Measurements from ENCODE around the gene TTR.

TTR gene

GRCh38 chr18:31591628-31592027 lies at the start of gene TTR:
TTR (plus strand) TSS chr18:31591877; CDS start chr18:31591903, 26 bp downstream.
- no peak for DNase-seq

GRCh38 chr18:31546476-31546875 lies 45.2 kb upstream of the TTR start:
- DNase-seq: no peak

- DNase-seq: no peak
Measured at GRCh38 chr18:31548853-31549252, 42.8 kb upstream of the TTR start.

- DNase-seq: no peak
Measured at GRCh38 chr18:31549416-31549815, 42.3 kb upstream of the TTR start.

GRCh38 chr18:31551883-31552282 lies 39.8 kb upstream of the TTR start:
- DNase-seq: no peak

GRCh38 chr18:31553800-31554199 lies 37.9 kb upstream of the TTR start:
- DNase-seq: no peak

- DNase-seq: no peak
Measured at GRCh38 chr18:31554776-31555175, 36.9 kb upstream of the TTR start.

GRCh38 chr18:31555971-31556747 lies 35.5 kb upstream of the TTR start:
- peak; percentile 58 for DNase-seq

- DNase-seq: no peak
Measured at GRCh38 chr18:31557446-31557845, 34.2 kb upstream of the TTR start.

- no peak for DNase-seq
Measured at GRCh38 chr18:31558567-31558966, 33.1 kb upstream of the TTR start.

- no peak for DNase-seq
Measured at GRCh38 chr18:31562726-31563125, 29.0 kb upstream of the TTR start.

- no peak for DNase-seq
Measured at GRCh38 chr18:31563778-31564177, 27.9 kb upstream of the TTR start.

- no peak for DNase-seq
Measured at GRCh38 chr18:31565345-31565744, 26.3 kb upstream of the TTR start.

- no peak for DNase-seq
Measured at GRCh38 chr18:31565782-31566512, 25.7 kb upstream of the TTR start.

GRCh38 chr18:31566576-31567306 lies 24.9 kb upstream of the TTR start:
- no peak for DNase-seq

GRCh38 chr18:31572368-31572767 lies 19.3 kb upstream of the TTR start:
- no peak for DNase-seq

- no peak for DNase-seq
Measured at GRCh38 chr18:31573051-31573450, 18.6 kb upstream of the TTR start.

- no peak for DNase-seq
Measured at GRCh38 chr18:31574359-31574758, 17.3 kb upstream of the TTR start.

GRCh38 chr18:31575515-31576257 lies 16.0 kb upstream of the TTR start:
- no peak for DNase-seq

GRCh38 chr18:31576670-31577069 lies 15.0 kb upstream of the TTR start:
- no peak for DNase-seq

GRCh38 chr18:31577195-31577594 lies 14.5 kb upstream of the TTR start:
- no peak for DNase-seq

GRCh38 chr18:31578126-31578525 lies 13.6 kb upstream of the TTR start:
- no peak for DNase-seq

- no peak for DNase-seq
Measured at GRCh38 chr18:31579375-31579774, 12.3 kb upstream of the TTR start.
